NCI-H345 (cell line): ENCODE measurements around the gene CTR9.

Experiments used
- DNase-seq: peaks from one replicate; lab custom pipeline; 2025; lab: John Stamatoyannopoulos, UW

The CTR9 gene

GRCh38 chr11:10750838-10751580 lies at the start of gene CTR9:
CTR9 (plus strand) TSS chr11:10751246; CDS start chr11:10751413, 167 bp downstream.
- peak; percentile 96 for DNase-seq

- no peak for DNase-seq
Measured at GRCh38 chr11:10701982-10702381, 49.1 kb upstream of the CTR9 start.

DNA sequence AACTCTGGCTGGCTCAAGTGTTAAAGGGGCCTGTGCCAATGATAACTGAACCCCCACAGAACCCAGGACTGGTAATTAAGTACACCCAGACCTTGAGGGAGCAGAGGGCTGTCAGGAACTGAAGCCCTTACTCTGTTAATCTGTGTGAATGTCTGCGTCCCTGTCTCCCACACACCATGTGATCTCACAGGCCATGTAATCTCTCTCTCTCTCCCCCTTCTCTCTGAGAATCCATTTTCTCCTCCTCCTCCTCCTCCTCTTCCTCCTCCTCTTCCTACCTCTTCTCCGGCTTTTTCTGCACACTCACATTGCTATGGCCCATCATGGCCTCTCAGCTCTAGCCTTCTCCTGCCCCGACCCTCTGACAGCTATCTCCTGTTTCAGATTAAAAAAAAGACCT lies 42.9 kb upstream of the CTR9 start:
- no peak for DNase-seq

DNA sequence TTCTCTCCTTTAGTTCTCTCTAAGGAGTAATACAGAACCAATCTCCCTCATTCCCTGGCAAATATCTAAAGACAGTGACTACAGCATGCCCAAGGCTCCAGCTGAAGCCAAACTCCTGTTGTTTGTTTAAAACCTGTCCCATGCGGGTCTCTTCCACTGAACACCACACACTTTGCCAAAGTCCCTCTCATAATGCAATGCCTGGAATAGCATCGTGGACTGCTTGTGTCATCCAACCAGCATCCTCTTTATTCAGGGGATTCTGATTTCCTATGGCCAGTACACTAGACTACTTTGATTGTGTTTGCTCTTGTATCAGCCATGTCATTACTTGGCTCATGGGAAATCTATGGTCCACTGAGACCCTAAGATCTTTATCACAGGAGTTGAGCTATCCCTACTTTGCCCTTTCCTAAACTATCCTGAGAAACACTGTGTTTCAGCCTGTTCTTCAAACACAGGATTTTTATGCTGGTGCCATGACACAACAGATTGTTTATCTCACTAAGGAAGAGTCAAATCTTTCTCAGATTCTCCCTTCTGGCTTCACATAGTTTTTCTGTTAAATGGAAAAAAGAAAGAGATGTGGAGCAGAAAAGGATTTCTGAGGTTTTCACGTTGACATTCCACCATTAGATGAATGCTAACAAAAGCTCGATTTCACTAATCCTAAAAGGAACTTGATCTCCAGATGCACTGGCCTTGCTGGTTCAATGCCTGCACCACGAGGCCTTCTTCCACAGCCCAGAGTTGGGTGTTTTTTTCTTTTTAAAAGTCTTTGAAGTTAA lies 41.6 kb upstream of the CTR9 start:
- DNase-seq: no peak

GRCh38 chr11:10715571-10715970 lies 35.5 kb upstream of the CTR9 start:
- DNase-seq: no peak

GRCh38 chr11:10716122-10716521 lies 34.9 kb upstream of the CTR9 start:
- no peak for DNase-seq

DNA sequence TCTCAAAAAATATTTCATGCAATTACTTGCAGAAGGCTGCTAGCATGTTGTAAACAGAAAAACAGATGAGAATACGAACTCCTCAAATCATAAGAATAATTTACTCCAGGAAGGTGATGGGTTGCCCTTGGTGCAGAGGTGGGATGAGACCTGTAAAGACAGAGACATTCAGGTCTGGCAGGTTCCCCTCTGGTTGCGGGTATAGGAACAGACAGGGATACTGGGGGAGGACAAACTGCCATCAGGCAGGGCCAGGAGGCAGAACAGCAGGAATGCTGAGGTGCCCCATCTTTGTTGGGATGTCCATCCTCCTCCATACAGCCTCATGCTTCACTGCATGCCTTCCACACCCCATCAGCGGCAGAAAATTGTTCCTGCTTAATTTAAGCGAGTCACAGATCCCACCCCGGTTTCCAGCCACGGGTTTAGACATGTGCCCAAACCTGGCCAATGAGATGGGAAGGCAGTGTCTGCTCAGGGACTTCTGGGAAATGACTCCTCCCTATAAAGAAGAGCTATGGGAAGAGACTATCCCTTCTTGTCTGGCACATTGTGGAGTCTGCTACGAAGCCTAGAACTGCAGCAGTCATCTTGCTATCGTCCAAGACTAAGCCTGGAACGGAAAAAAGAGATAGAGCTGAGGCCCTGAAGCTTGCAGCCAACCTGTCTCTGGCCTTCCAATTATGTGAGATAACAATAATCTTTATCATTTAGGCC lies 34.3 kb upstream of the CTR9 start:
- DNase-seq: no peak

DNA sequence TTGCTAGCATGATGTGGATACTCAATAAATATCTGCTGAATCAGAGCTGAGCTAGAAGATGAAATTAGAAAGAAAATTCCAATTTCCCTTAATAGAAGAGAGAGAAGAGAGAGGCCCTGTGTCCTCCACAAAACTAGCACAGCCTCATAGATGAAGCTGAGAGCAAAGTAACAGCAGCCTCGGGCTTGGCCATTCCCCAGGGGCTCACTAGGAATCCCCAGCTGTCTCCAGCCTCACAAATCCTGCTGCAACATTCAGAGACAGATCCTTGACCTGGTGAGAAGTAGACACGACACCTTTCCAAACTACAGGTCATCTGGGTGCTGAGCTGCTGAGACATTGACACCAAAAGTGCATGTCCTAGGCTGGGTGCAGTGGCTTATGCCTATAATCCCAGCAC lies 31.4 kb upstream of the CTR9 start:
- no peak for DNase-seq

- no peak for DNase-seq
Measured at GRCh38 chr11:10720881-10721376, 30.1 kb upstream of the CTR9 start.

- no peak for DNase-seq
Measured at GRCh38 chr11:10722307-10722706, 28.7 kb upstream of the CTR9 start.

DNA sequence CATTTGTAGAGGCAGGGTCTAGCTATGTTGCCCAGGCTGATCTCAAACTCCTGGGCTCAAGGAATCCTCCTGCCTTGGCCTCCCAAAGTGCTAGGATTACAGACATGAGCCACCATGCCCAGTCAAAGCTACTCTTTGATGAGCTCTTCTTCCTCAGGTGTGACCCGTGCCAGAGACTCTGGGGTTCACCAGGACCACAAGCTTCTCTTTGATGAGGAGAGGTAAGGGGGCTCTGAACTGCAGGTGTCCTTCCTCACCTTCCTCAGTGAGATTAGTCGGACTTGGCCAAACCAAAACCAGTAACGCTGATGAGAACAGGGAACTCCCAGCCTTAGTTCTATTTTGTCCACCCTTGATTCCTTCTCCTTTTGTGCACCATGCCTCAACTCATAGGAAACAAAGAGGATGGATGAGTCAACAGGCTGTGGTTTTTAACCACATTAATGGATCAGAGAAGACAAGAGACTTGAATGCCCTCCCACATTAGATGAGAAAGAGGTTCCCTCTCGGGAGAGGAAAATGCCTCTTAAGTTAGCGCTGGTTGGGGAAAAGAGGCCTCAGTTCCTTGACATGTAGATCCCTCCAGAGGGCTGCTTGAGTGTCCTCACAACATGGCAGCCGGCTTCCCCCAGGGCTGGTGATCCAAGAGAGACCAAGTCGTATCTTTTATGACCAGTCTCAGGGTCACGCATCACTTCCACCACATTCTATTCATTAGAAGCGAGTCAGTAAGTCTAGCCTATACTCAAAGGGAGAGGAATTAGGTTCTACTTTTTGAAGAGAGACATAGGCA lies 25.7 kb upstream of the CTR9 start:
- DNase-seq: no peak

GRCh38 chr11:10725907-10726253 lies 25.2 kb upstream of the CTR9 start:
- DNase-seq: no peak

DNA sequence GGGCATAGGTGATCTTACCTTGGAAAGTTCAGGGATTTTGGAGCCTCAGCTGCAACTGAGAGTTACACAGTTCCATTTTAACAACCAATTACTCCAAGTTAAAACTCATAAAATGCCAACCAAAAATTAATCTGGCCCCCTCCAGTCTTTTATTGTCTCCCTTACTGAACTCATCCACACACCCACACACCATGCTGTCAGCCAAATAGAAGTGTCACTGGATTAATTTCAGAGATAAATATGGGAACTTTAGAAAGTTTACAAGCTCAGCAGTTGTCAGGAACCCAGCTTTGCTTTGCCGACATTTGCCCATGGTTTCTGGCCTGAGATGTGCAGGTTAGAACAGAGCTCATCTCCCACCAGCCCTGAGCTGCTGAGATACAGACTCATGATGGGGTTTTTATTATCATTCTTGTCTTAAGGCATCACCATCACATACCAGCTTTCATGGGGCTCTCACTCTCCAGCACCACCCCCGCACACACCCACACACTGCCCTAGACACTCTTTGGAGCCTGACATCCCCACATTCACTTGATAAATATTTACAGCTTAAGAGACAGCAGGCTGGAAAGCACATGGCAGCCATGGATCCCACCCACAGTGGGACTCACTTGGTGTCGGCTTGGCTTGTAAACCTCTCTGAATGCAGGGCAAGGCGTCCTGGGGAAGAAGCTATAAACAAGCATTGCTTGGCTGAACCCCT lies 23.7 kb upstream of the CTR9 start:
- DNase-seq: no peak

DNA sequence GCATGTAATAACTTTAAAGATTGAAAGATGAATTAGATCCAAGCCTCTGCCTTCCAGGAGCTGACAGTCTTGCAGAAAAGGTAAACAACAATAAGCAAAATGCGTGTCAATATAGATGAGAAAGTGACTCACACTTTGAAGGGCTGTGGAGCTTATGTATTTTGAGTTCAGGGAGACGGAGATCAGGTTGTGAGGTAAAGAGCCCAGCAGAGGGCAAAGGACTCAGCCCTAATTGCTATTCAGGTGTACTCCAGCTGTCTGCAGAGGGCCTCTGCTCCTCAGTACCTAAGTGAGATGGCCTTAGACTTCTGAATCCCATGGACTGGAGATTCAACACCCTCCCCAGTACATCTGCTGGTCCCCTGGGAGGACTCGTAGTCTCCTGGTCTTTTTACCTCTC lies 22.9 kb upstream of the CTR9 start:
- no peak for DNase-seq

DNA sequence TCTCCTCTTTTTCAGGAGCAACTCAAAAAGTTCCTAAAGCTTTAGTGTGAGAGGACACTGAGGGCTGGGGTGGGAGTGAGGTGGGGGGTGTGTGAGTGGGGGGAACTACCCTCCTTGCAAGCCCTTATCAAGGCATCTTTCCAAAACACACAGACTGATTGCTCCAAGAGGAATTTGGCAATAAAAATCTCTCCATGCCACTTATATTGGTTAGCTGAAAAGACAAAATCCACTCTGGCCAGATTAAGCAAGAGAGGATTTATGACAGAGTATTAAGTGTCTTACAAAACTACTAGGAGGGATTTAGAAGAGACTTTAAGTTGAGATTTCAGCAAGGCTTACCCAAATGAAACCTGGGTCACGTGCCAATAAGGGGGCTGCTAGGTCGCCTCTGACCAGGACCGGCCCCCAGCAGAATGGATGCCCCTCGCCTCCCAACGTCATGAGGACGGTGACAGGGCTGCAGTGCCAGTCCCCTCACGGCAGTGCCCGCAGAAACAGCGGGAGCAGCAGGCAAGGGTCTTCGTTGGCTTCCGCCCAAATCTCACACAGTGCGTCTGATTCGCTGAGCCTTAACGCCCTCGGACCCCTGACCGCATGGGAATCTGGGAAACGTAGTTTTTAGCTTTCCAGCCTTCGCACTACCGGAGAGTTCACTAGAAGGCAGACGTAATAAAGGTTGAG lies 22.1 kb upstream of the CTR9 start:
- no peak for DNase-seq

DNA sequence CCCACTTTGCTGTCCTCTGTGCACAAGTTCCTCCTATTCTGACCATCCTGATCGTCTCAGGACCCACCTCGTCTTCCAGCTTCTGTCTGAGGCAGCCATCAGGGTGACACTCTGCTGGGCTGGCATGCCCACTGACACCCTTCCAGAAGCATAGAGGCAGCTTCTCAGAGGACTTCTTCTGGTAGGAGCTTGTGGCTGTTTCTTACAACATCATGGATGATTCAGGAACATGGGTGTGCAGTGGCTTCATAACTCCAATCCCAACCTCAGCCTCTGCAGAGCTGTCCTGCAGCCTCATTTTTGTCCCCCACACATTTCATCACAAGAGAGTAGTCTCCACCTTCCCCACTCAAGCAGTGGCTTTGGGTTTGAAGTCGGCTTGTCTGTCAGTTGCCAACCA lies 20.9 kb upstream of the CTR9 start:
- no peak for DNase-seq

DNA sequence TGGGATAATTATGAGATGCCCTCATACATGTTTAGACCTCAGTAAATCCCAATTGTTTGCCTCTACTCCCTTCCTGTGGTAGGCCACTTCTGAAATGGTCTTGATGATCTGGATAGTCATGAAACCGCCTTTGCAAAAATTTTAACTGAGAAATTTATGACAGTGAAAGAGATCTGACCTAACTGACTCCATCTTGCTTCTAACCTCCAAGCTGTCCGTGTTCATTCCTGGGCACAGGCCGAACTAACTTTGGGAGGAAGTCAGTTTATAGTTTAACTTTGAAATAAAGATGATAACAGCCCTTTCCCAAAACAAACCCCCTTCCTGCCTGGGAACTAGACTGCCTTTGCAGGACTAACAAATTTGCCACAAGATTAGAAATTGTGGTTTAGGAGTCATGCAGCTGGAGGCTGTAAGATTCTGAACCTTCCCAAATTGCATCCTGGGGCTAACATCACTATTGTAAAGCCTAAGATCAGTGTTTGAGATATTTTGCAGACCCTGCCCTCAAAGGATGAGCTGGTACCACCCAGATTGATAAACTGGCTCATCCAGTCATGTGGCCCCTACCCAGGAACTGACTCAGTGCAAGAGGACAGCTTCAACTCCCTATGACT lies 19.9 kb upstream of the CTR9 start:
- DNase-seq: no peak

- peak; percentile 91 for DNase-seq
Measured at GRCh38 chr11:10735481-10736475, 15.3 kb upstream of the CTR9 start.
